Activated CD4-positive, alpha-beta T cell treated with anti-CD3 and anti-CD28 coated beads, Interleukin-2, Interleukin-6, amounts not matched to agents 100 ng/mL and 50 ng/mL, durations not matched to agents 16 hours and 8 hours (primary cell): Measurements from ENCODE around the gene GAS6.
"Not testable (repeated sequence)": the region's sequence is repeated elsewhere in the genome, so short reads cannot be mapped to it uniquely, and the experiment has no call there.

Experiments used
- DNase-seq: peaks from one replicate; pipeline ENCODE4 v3.0.0-alpha.2; 2020

Gene GAS6

GRCh38 chr13:113835461-113836270 lies 28.2 kb downstream of the GAS6 start:
- DNase-seq = no peak

- no peak for DNase-seq
Measured at GRCh38 chr13:113834496-113835200, 29.2 kb downstream of the GAS6 start.

DNA sequence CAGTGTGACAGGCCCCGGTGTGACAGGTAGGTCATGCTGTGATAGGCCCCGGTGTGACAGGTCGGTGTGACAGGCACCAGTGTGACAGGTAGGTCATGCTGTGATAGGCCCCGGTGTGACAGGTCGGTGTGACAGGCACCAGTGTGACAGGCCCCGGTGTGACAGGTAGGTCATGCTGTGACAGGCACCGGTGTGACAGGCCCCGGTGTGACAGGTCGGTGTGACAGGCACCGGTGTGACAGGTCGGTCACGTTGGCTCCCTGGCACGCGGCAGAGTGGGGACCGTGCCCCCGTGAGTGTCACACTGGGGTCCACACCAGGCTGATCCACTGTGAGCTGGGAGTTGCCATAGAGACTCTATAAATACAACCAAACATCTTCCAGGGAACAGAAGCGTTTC lies 29.9 kb downstream of the GAS6 start:
- DNase-seq = not testable (repeated sequence)

- DNase-seq = no peak
Measured at GRCh38 chr13:113833111-113833830, 30.6 kb downstream of the GAS6 start.

DNA sequence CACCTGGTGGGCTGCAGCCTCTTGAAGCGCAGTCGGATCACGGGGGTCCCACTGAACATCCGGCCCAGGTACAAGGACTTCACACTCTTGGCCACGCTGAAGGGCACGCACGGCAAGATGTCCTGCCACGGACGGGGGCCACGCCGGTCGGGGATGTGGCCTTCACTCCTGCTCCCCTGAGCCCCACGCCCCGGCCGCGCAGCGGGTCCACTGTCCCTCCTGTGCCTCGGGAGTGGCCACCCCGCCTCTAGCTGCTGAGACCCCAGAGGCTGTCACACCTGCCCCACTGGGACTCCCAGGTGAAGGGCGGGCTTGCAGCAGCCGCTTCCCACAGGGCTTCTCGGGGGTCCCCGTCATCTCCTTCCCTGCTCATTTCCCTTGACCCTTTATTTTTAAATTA lies 31.2 kb downstream of the GAS6 start:
- no peak for DNase-seq

- DNase-seq = no peak
Measured at GRCh38 chr13:113832205-113832604, 31.7 kb downstream of the GAS6 start.

DNA sequence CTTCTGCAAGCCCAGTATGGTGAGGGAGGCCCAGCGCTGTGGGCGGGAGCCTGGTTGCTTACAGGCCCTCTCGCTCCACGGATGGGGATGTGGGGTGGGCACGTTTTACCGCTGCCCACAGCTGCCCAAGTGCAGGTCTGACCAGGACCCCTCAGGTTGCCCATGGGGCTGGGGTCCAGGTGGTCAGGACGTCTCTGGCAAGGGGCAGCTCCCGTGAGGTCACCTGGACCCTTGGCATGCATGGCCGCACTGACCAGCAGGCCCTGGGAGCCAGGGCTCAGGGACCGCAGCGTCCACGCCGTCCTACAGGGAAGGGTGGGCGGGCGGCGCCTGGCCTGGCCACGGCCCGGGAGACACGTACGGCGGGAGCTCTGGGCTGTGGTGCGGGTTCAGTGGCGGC lies 32.8 kb downstream of the GAS6 start:
- no peak for DNase-seq

DNA sequence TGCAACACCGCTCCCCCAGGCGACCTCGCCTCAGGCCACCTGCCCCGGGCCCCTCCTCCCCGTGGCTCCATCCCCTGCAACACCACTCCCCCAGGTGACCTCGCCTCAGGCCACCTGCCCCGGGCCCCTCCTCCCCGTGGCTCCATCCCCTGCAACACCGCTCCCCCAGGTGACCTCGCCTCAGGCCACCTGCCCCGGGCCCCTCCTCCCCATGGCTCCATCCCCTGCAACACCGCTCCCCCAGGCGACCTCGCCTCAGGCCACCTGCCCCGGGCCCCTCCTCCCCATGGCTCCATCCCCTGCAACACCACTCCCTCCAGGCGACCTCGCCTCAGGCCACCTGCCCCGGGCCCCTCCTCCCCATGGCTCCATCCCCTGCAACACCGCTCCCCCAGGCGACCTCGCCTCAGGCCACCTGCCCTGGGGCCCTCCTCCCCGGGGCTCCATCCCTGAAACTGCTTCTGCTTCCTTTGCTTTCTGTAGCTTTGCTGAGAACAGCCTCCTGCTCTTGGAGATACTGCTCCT lies 33.4 kb downstream of the GAS6 start:
- DNase-seq = not testable (repeated sequence)

DNA sequence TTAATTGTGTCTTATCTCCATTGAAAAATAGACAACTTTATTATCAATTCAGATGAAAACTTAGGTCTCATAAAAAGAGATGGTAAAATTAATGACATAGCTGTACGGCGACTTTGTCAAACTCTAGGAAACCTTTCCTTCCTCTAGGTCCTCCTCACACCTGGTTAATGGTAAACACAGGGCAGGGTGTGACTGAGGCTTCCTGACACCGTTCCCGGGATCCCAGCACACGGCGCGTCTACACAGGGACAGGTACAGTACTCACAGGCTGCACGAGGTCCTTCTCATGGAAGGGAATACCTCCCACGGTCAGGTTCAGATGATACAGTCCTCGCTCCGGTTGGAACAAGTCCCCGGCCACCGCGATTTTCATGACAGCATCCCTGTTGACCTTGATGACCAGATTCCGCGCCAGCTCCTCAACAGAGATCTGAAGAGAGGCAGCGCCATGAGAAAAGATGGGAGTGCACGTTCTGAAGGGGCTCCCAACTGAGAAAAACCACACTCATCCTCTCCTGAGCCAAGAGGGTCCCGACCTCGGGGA lies 35.5 kb downstream of the GAS6 start:
- no peak for DNase-seq

- DNase-seq = no peak
Measured at GRCh38 chr13:113827021-113827420, 36.9 kb downstream of the GAS6 start.

DNA sequence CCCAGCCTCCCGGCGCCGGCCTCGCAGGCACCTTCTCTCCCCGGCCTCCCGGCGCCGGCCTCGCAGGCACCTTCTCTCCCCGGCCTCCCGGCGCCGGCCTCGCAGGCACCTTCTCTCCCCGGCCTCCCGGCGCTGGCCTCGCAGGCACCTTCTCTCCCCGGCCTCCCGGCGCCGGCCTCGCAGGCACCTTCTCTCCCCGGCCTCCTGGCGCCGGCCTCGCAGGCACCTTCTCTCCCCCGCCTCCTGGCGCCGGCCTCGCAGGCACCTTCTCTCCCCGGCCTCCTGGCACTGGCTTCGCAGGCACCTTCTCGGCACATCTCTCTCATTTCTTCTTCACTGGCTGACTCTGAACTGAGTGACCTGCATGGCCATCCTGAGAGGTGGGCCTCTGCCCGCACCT lies 37.4 kb downstream of the GAS6 start:
- not testable (repeated sequence) for DNase-seq

- DNase-seq = no peak
Measured at GRCh38 chr13:113825841-113826240, 38.0 kb downstream of the GAS6 start.

DNA sequence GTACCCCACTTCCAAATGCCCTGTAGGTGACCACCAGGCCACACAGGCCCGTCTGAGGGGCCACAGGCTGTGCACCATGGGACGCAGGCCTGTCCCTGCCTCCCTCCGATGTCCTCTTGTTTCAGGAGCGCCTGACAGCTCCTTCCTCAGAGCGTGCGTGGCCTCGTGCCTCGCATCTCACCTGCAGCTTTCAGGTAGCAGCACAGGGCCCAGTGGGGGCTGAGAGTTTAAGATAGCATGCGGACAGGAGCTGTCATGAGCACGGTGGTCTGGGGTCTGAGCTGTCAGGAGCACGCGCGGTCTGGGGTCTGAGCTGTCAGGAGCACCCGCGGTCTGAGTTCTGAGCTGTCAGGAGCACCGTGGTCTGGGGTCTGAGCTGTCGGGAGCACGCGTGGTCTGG lies 40.1 kb downstream of the GAS6 start:
- no peak for DNase-seq

DNA sequence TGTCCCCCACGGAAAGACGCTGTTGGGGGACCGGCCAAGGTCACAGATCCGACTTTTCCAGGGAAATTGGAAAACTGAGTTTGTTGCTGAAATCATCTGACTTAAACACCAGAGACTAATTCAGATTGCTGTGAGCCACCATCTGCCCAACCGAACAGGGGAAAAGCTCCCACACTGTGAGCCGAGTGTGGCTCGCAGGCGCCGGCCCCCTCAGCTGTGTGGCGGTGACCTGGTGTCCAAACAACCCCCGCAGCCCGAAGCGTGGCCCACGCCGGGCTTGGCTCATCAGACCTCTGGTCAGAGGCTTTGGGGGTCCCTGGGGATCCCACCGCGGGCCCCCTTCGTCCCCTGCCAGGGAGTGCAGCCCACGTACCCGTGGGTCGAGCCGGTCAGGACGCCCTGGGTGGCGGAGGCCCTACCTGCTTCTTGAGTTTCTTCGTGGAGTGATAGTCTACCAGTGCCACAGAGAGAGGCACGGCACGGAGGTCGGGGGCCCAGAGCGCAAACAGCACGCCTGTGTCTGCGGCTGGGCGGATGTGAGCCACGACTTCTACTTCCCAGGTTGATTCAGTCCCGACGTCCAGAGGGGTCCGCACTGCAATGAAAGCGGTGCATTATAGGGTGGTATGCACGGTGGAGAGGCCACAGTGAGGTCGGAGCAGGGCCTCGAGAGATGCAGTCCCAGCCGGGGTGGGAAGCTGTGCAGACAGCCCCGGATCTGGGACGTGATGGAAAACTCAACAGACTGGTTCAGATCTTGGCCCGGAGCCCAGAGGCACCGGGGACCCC lies 40.7 kb downstream of the GAS6 start:
- no peak for DNase-seq

- no peak for DNase-seq
Measured at GRCh38 chr13:113822266-113822665, 41.6 kb downstream of the GAS6 start.

DNA sequence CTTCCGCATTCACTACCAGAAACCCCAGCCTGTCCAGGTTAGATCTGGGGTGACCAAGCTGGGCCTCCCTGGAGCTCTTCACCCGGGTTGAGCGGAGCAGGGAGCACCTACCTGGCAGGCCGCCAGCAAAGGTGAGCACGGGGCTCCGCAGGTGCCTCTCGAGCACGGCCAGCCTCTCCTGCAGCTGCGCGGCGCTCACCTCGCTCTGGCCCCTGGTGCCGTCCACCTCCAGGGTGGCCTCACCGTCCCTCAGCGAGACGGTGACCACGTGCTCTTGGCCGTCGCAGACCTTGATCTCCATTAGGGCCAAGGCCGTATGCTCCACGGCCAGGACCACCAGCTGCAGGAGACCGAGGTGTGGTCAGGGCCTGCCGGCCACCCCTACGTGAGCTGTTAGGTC lies 42.0 kb downstream of the GAS6 start:
- no peak for DNase-seq

GRCh38 chr13:113820813-113821651 lies 42.8 kb downstream of the GAS6 start:
- no peak for DNase-seq

GRCh38 chr13:113819731-113820715 lies 43.9 kb downstream of the GAS6 start:
- no peak for DNase-seq

- DNase-seq = no peak
Measured at GRCh38 chr13:113819341-113819730, 44.5 kb downstream of the GAS6 start.

DNA sequence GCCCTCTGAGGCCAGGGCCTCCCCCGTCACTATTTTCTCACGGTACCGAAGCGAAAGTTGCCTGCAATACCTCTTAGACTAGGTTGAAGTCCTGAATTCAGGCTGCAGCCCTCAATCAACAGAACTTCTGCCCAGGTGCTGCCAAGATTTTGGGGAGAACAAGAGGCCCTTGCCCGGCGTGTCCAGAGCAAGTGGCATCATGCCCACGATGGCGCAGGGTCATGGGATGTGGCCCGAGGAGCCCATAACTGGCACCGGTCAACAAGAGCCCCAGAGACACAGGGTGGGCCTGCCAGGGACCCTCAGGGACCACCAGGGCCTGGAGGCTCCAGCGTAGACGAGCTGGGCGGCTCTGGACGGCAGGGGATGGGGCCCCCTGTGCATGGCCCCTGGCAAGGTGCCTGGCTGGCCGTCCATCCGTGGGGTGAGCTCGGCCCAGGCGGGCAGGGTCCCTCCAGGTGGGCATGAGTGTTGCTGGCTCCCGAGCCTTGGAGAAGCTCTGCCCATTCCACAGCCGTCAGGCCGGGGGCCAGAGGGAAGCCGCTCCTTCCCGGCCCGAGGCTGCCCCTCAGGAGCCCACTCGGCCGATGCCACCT lies 45.1 kb downstream of the GAS6 start:
- no peak for DNase-seq
